Endothelial cell (in vitro differentiated cells): Measurements from ENCODE around the gene KNTC1. TPM values are rescaled to one million over a fixed set of nuclear protein-coding genes. Genes with fewer than 3 reads are reported as not detected.
"Not testable (repeated sequence)": the region's sequence is repeated elsewhere in the genome, so short reads cannot be mapped to it uniquely, and the experiment has no call there.

Experiments
- DNase-seq: peaks from one replicate; pipeline ENCODE4 v3.0.0; 2021; ENCODE audit warnings: low spot score
- H3K27ac Mint-ChIP-seq: one replicate; pipeline ENCODE4 v1.8.0; 2021; ENCODE audit warnings: mixed read lengths, inconsistent platforms; ENCODE audit not compliant: unreplicated experiment
- H3K27me3 Mint-ChIP-seq: one replicate; pipeline ENCODE4 v1.8.0; 2021; ENCODE audit warnings: mild to moderate bottlenecking, moderate library complexity, mixed read lengths, inconsistent platforms; ENCODE audit not compliant: unreplicated experiment
- H3K36me3 Mint-ChIP-seq: one replicate; pipeline ENCODE4 v1.8.0; 2021; ENCODE audit warnings: mild to moderate bottlenecking, low read depth, mixed read lengths, inconsistent platforms; ENCODE audit not compliant: unreplicated experiment
- H3K4me1 Mint-ChIP-seq: one replicate; pipeline ENCODE4 v1.8.0; 2021; ENCODE audit warnings: mild to moderate bottlenecking, mixed read lengths, inconsistent platforms; ENCODE audit not compliant: unreplicated experiment
- H3K4me3 Mint-ChIP-seq: one replicate; pipeline ENCODE4 v1.8.0; 2021; ENCODE audit warnings: mild to moderate bottlenecking, mixed read lengths, inconsistent platforms; ENCODE audit not compliant: unreplicated experiment
- H3K9me3 Mint-ChIP-seq: one replicate; pipeline ENCODE4 v1.8.0; 2021; ENCODE audit warnings: mixed read lengths, inconsistent platforms; ENCODE audit not compliant: unreplicated experiment
- CTCF ChIP-seq: fragments of 200-600 bp; sonication (generic); IDR thresholded peaks from one replicate; pipeline ENCODE4 v1.5.0; 2021; ENCODE audit warnings: antibody characterized with exemption; ENCODE audit not compliant: unreplicated experiment
- total RNA-seq: library from RNA; stranded (reverse); fragmentation: NEBNext Ultra II Directional; extraction: Animal tissue kit (Norgen Biotek cat#: 25700); gene quantifications from one replicate; pipeline ENCODE4 v1.2.1, GENCODE V29; 2021; ENCODE audit not compliant: unreplicated experiment

KNTC1 gene
- total RNA-seq, 1 donor from 2014 or later = 32.6 TPM

DNA sequence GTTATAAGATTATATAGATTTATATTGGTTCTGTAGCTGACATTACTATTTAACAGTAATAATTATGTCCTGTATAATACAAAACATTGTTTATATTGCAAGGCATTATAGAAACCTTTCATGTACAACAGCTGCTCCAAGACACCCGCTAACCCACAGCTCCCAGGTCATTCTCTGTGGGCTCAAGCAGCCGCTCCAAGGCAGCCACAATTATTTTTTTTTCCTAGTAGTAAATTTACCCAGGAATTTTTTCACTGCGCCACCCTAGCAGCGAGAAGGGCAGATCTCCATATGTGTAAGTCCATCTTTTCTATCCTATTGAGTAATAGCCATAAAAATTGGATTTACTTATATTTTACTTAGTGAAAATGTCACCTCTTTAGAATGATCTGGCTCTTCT lies 36.3 kb downstream of the KNTC1 start:
- H3K27ac Mint-ChIP-seq = no peak overlapping the region
- H3K27me3 Mint-ChIP-seq = peaks cover 2% of the 10 kb centered on the region
- H3K9me3 Mint-ChIP-seq = no peaks in the 10 kb centered on the region
- DNase-seq = no peak
- H3K36me3 Mint-ChIP-seq = peaks cover 5% of the 10 kb centered on the region
- no peak overlapping the region for H3K4me3 Mint-ChIP-seq
- no peak for TF ChIP-seq CTCF
- H3K4me1 Mint-ChIP-seq = no peaks in the 10 kb centered on the region

DNA sequence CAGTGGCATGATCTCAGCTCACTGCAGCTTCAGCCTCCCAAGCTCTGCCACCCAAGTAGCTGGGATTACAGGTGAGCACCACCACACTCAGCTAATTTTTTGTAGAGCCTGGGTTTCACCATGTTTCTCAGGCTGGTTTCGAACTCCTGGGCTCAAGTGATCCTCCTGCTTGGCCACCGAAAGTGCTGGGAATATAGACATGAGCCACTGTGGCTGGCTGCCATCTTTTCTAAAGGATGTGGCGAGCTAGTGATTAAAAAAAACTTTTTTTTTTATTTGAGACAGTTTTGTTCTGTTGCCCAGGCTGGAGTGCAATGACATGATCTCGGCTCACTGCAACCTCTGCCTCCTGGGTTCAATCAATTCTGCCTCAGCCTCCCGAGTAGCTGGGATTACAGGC lies 39.8 kb downstream of the KNTC1 start:
- not testable (repeated sequence) for H3K27ac Mint-ChIP-seq, H3K4me3 Mint-ChIP-seq, H3K9me3 Mint-ChIP-seq

GRCh38 chr12:122569288-122569687 lies 42.2 kb downstream of the KNTC1 start:
- Mint-ChIP-seq H3K36me3 (peaks cover 9% of the 10 kb centered on the region), H3K4me1 (no peaks in the 10 kb centered on the region), H3K27me3 (peaks cover 2% of the 10 kb centered on the region), H3K9me3 (no peaks in the 10 kb centered on the region), H3K27ac (no peak overlapping the region), H3K4me3 (no peak overlapping the region)
- no peak for TF ChIP-seq CTCF
- no peak for DNase-seq

More for the DNA sequence above, 39.8 kb downstream of the KNTC1 start:
- H3K4me1 Mint-ChIP-seq, DNase-seq, H3K27me3 Mint-ChIP-seq, H3K36me3 Mint-ChIP-seq: not testable (repeated sequence)

GRCh38 chr12:122570006-122570405 lies 43.0 kb downstream of the KNTC1 start:
- H3K27me3 Mint-ChIP-seq = not testable (repeated sequence)

DNA sequence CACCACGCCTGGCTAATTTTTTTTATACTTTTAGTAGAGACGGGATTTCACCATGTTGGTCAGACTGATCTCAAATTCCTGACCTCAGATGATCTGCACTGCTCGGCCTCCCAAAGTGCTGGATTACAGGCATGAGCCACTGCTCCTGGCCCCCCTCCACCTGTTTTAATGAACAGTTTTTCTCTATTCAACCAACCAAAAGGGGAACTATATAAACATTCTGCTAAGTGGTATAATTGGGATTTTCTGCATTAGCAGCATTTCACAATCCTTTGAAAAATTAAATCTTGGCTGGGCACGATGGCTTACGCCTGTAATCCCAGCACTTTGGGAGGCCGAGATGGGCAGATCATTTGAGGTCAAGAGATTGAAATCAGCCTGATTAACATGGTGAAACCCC lies 44.8 kb downstream of the KNTC1 start:
- H3K4me3 Mint-ChIP-seq = no peak overlapping the region
- DNase-seq = no peak
- no peak for TF ChIP-seq CTCF
- no peaks in the 10 kb centered on the region for H3K9me3 Mint-ChIP-seq
- H3K27me3 Mint-ChIP-seq = peaks cover 2% of the 10 kb centered on the region
- no peak overlapping the region for H3K27ac Mint-ChIP-seq
- H3K36me3 Mint-ChIP-seq = peaks cover 19% of the 10 kb centered on the region
- H3K4me1 Mint-ChIP-seq = no peaks in the 10 kb centered on the region

More at GRCh38 chr12:122570006-122570405, 43.0 kb downstream of the KNTC1 start:
- not testable (repeated sequence) for H3K27ac Mint-ChIP-seq, H3K4me1 Mint-ChIP-seq, H3K9me3 Mint-ChIP-seq, H3K36me3 Mint-ChIP-seq, DNase-seq, H3K4me3 Mint-ChIP-seq

DNA sequence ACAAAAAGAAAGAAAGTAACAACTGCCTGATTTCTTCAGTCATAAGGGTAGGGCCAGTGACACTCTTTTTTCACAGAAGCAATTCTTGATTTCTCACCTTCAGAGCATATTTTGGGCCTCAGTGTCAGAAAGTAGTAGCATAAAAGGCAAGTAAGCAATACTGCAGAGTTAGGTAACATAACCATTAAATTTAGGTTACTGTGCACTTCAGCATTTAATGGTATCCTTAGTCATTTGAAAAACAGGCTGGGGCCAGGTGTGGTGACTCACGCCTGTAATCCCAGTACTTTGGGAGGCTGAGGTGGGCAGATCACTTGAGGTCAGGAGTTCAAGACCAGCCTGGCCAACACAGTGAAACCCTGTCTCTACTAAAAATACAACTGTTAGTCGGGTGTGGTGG lies 56.2 kb downstream of the KNTC1 start:
- H3K27ac Mint-ChIP-seq, H3K4me1 Mint-ChIP-seq: not testable (repeated sequence)

More for the DNA sequence above, 56.2 kb downstream of the KNTC1 start:
- H3K9me3 Mint-ChIP-seq, H3K27me3 Mint-ChIP-seq, DNase-seq, H3K4me3 Mint-ChIP-seq: not testable (repeated sequence)
- peaks cover 18% of the 10 kb centered on the region for H3K36me3 Mint-ChIP-seq
